ENCODE results near the gene PRG2.

GRCh38 chr11:57432714-57433163, 42.3 kb upstream of the PRG2 start:
- TF ChIP-seq, protein P1, sequence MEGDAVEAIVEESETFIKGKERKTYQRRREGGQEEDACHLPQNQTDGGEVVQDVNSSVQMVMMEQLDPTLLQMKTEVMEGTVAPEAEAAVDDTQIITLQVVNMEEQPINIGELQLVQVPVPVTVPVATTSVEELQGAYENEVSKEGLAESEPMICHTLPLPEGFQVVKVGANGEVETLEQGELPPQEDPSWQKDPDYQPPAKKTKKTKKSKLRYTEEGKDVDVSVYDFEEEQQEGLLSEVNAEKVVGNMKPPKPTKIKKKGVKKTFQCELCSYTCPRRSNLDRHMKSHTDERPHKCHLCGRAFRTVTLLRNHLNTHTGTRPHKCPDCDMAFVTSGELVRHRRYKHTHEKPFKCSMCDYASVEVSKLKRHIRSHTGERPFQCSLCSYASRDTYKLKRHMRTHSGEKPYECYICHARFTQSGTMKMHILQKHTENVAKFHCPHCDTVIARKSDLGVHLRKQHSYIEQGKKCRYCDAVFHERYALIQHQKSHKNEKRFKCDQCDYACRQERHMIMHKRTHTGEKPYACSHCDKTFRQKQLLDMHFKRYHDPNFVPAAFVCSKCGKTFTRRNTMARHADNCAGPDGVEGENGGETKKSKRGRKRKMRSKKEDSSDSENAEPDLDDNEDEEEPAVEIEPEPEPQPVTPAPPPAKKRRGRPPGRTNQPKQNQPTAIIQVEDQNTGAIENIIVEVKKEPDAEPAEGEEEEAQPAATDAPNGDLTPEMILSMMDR (IDR thresholded peaks at IDR 0.05) = no peak
- TF ChIP-seq, protein P2, sequence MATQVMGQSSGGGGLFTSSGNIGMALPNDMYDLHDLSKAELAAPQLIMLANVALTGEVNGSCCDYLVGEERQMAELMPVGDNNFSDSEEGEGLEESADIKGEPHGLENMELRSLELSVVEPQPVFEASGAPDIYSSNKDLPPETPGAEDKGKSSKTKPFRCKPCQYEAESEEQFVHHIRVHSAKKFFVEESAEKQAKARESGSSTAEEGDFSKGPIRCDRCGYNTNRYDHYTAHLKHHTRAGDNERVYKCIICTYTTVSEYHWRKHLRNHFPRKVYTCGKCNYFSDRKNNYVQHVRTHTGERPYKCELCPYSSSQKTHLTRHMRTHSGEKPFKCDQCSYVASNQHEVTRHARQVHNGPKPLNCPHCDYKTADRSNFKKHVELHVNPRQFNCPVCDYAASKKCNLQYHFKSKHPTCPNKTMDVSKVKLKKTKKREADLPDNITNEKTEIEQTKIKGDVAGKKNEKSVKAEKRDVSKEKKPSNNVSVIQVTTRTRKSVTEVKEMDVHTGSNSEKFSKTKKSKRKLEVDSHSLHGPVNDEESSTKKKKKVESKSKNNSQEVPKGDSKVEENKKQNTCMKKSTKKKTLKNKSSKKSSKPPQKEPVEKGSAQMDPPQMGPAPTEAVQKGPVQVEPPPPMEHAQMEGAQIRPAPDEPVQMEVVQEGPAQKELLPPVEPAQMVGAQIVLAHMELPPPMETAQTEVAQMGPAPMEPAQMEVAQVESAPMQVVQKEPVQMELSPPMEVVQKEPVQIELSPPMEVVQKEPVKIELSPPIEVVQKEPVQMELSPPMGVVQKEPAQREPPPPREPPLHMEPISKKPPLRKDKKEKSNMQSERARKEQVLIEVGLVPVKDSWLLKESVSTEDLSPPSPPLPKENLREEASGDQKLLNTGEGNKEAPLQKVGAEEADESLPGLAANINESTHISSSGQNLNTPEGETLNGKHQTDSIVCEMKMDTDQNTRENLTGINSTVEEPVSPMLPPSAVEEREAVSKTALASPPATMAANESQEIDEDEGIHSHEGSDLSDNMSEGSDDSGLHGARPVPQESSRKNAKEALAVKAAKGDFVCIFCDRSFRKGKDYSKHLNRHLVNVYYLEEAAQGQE (IDR thresholded peaks at IDR 0.05; ENCODE audit: insufficient read depth in 1 of 2, low read depth in 2 of 2, low read length in 1 of 2) = no peak
- no peak for TF ChIP-seq POLR2AphosphoS5 (IDR thresholded peaks at IDR 0.05; ENCODE audit: low read depth, low read length)
- no peak for TF ChIP-seq TCF7L2 (IDR thresholded peaks at IDR 0.05; ENCODE audit: low read depth, low read length)
- no peak for TF ChIP-seq SIN3A (IDR thresholded peaks at IDR 0.05; ENCODE audit: borderline replicate concordance, insufficient read depth, low read depth, low read length)

All from Panc1 (cell line).